Peyer's patch (tissue), 4 donors: ENCODE measurements around the gene DISP3.

Experiments used
- POLR2A ChIP-seq, 2 donors: fragments of 450-650 bp; IDR thresholded peaks; one replicate each; pipeline ENCODE4 v1.5.1; 2017; ENCODE audit warnings: antibody characterized with exemption in 2 of 2, mild to moderate bottlenecking in 2 of 2, moderate library complexity in 2 of 2
- TF ChIP-seq, protein P1 (sequence below), 6 experiments: fragments of 450-650 bp in 4 of 6; fragments of 200-600 bp in 2 of 6; sonication (generic) in 1 of 6; IDR thresholded peaks; one replicate each; pipeline ENCODE4 v1.5.1; 2017 to 2019; ENCODE audit warnings: antibody characterized with exemption in 6 of 6, mild to moderate bottlenecking in 3 of 6, moderate library complexity in 1 of 6

DNA sequence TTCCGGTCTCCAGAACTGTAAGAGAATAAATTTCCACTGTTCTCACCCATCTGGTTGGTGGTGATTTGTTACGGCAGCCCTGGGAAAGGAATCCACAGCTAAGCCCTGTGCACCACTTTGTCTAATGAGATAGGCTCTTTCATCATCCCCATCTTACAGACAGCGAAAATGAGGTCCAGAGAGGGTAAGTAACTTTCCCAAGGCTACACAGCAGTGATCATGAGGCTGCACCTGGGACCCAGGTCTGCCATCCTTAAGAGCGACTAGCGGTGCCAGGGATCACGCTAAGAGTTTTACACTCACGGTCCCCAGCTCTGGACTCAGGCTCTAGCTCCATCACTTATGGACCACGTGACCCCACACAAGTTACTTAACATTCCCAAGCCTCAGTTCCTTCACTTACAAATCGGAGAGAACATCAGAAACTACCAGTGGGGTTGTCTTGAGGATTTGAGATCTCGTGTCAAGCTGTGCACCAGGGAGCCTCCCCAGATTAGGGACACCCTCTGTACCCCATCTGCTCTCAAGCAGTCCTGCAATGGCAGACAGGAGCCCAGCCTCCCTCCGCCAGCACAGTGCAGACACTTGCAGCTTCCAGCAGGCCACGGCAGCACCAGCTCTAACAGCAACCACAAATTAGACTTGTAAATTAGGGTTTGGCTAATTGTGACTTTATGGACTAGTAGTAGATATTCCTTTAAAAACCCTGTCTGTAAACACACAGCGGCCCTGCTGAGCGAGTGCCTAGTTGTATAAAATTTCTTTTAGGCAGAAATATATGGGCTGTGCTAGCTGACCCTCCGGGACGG, 87.3 kb downstream of the DISP3 start:
- TF ChIP-seq, protein P1, sequence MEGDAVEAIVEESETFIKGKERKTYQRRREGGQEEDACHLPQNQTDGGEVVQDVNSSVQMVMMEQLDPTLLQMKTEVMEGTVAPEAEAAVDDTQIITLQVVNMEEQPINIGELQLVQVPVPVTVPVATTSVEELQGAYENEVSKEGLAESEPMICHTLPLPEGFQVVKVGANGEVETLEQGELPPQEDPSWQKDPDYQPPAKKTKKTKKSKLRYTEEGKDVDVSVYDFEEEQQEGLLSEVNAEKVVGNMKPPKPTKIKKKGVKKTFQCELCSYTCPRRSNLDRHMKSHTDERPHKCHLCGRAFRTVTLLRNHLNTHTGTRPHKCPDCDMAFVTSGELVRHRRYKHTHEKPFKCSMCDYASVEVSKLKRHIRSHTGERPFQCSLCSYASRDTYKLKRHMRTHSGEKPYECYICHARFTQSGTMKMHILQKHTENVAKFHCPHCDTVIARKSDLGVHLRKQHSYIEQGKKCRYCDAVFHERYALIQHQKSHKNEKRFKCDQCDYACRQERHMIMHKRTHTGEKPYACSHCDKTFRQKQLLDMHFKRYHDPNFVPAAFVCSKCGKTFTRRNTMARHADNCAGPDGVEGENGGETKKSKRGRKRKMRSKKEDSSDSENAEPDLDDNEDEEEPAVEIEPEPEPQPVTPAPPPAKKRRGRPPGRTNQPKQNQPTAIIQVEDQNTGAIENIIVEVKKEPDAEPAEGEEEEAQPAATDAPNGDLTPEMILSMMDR (IDR thresholded peaks at IDR 0.05) = no peak
- TF ChIP-seq POLR2A (IDR thresholded peaks at IDR 0.05) = no peak
